GM04503 (cell line): ENCODE measurements around the gene ZNF385B.
"Not testable (repeated sequence)": the region's sequence is repeated elsewhere in the genome, so short reads cannot be mapped to it uniquely, and the experiment has no call there.

Source experiments
- DNase-seq: peaks from one replicate; pipeline ENCODE4 v3.0.0-alpha.2; 2012; ENCODE audit warnings: low read depth

The ZNF385B gene

GRCh38 chr2:179861416-179862067 is at the start of gene ZNF385B:
Gene ZNF385B, minus strand, starts transcription at chr2:179861612.
- no peak for DNase-seq

GRCh38 chr2:179910735-179911113 is 49.3 kb upstream of the ZNF385B start:
- DNase-seq, result no peak

- no peak for DNase-seq
These were observed 48.7 kb upstream of the ZNF385B start for GRCh38 chr2:179909845-179910734.

- no peak for DNase-seq
These were observed 39.2 kb upstream of the ZNF385B start for GRCh38 chr2:179900655-179901054.

- DNase-seq, result no peak
These were observed 38.3 kb upstream of the ZNF385B start for GRCh38 chr2:179899666-179900065.

- no peak for DNase-seq
These were observed 37.5 kb upstream of the ZNF385B start for GRCh38 chr2:179898873-179899272.

GRCh38 chr2:179893616-179894015 is 32.2 kb upstream of the ZNF385B start:
- DNase-seq, result no peak

- no peak for DNase-seq
These were observed 29.8 kb upstream of the ZNF385B start for GRCh38 chr2:179891237-179891636.

- no peak for DNase-seq
These were observed 29.3 kb upstream of the ZNF385B start for GRCh38 chr2:179890666-179891065.

GRCh38 chr2:179888642-179889041 is 27.2 kb upstream of the ZNF385B start:
- DNase-seq, result not testable (repeated sequence)

- DNase-seq, result no peak
These were observed 22.8 kb upstream of the ZNF385B start for GRCh38 chr2:179884193-179884592.

GRCh38 chr2:179882851-179883806 is 21.7 kb upstream of the ZNF385B start:
- no peak for DNase-seq

- no peak for DNase-seq
These were observed 16.4 kb upstream of the ZNF385B start for GRCh38 chr2:179877601-179878364.

- no peak for DNase-seq
These were observed 14.9 kb upstream of the ZNF385B start for GRCh38 chr2:179876266-179876665.

GRCh38 chr2:179875864-179876263 is 14.5 kb upstream of the ZNF385B start:
- DNase-seq, result no peak

GRCh38 chr2:179862898-179863458 is 1.6 kb upstream of the ZNF385B start:
- no peak for DNase-seq

GRCh38 chr2:179861027-179861415 is 391 bp downstream of the ZNF385B start:
- DNase-seq, result no peak

GRCh38 chr2:179860255-179861026 is 971 bp downstream of the ZNF385B start:
- DNase-seq, result no peak

- no peak for DNase-seq
These were observed 1.9 kb downstream of the ZNF385B start for GRCh38 chr2:179859523-179859922.

GRCh38 chr2:179857236-179857635 is 4.2 kb downstream of the ZNF385B start:
- no peak for DNase-seq
